HG03060 (cell line): ENCODE results near the gene RSF1.

Source experiments
- ATAC-seq: cut with Tn5 transposase; IDR thresholded peaks from one replicate; pipeline ENCODE4 v1.9.1; 2021; ENCODE audit warnings: low read depth, moderate number of reproducible peaks; ENCODE audit not compliant: unreplicated experiment

The RSF1 gene

GRCh38 chr11:77758331-77758730 is 62.2 kb downstream of the RSF1 start:
- no peak for ATAC-seq

DNA sequence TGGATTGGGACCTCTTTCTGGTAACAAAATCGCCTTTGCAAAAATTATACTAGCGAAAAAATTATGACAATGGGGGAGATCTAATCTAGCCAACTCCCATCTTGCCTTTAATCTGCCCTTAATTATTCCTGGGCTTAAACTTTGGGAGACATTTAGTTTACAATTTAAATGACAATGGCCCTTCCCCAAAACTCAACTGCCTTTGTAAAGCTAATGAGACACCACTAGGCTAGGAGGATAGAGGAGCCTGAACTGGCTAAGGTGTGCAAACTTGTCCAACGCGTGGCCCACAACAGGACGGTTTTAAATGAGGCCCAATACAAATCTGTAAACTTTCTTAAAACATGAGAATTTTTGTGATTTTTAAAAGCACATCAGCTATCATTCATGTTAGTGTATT is 67.3 kb downstream of the RSF1 start:
- ATAC-seq = no peak

- ATAC-seq = no peak
These were observed 68.0 kb downstream of the RSF1 start for GRCh38 chr11:77752516-77752915.

GRCh38 chr11:77750394-77751156 is 69.9 kb downstream of the RSF1 start:
- no peak for ATAC-seq

DNA sequence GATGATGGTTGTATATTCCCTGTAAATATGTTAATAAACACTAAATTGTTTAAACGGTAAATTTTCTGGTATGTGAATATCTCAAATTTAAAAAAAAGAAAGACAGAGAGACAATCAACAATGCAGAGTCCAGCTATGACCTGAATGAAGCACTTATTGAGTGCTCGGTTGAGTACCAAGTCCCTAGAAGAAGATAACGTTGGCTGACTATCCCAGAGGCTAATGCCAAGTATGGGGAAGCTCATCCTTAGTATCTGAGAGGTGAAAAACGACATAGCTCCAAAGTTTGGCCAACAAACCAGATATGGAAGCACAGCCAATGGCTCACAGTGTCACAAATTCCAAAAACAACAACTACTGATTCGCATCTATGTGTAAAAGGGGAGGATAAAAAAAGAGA is 71.3 kb downstream of the RSF1 start:
- ATAC-seq = no peak

GRCh38 chr11:77748266-77748665 is 72.3 kb downstream of the RSF1 start:
- ATAC-seq = no peak

DNA sequence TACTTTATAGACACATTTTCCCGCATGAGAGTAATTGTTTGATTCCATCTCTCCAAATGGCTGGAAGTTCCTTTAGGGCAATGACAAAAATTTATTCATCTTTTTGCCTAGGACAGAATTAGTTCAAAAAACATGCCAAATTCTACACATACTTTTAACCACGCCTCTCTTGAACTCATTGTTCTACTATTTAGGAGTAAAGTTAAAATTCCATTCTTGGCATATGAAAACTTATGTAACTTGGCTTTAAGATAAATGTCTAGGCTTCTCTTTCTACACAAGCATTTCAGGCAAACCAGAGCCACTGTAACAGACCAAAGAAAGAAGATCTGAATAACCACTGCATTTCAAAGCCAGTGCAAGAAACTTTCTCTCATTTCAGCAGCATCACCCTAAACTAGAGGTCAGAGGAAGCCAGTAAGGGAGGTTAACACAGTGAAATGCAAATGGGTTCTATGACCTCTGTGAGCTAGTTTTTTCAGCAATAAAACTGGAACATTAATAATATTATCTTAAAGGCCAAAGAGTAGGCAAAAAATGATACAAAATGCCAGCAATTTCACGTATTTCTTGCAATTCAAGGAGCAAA is 73.0 kb downstream of the RSF1 start:
- ATAC-seq = no peak

GRCh38 chr11:77736473-77736872 is 84.0 kb downstream of the RSF1 start:
- ATAC-seq = no peak

DNA sequence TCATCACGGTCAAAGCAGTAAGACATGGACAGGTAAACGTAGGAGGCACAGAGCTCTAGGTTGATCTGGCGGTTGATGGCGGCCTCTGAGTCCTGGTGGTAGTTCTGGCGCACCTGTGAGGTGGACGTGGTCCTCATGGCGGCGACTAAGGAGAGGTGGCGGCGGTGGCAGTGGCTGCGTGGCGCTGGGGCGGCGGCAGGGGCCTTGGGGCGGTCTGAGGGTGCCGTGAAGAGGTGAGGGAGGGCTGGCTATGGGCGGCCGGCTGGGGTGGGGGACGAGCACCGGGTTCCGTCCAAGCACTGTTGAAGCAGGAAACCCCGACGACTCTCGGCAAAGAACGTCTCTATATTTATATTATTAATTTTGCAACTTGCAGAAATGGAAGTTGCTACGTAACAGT is 85.6 kb downstream of the RSF1 start:
- no peak for ATAC-seq

- ATAC-seq = no peak
These were observed 88.4 kb downstream of the RSF1 start for GRCh38 chr11:77732143-77732542.

DNA sequence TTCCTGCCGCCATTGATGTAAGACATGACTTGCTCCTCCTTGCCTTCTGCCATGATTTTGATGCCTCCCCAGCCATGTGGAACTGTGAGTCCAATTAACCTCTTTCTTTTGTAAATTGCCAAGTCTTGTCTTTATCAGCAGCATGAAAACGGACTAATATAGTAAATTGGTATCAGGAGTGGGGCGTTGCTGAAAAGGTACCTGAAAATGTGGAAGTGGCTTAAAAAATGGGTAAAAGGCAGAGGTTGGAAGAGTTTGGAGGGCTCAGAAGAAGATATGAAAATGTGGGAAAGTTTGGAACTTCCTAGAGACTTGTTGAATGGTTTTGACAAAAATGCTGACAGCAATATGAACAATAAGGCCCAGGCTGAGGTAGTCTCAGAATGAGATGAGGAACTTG is 89.7 kb downstream of the RSF1 start:
- ATAC-seq = no peak

GRCh38 chr11:77729063-77729462 is 91.5 kb downstream of the RSF1 start:
- no peak for ATAC-seq

GRCh38 chr11:77728203-77728786 is 92.2 kb downstream of the RSF1 start:
- no peak for ATAC-seq

DNA sequence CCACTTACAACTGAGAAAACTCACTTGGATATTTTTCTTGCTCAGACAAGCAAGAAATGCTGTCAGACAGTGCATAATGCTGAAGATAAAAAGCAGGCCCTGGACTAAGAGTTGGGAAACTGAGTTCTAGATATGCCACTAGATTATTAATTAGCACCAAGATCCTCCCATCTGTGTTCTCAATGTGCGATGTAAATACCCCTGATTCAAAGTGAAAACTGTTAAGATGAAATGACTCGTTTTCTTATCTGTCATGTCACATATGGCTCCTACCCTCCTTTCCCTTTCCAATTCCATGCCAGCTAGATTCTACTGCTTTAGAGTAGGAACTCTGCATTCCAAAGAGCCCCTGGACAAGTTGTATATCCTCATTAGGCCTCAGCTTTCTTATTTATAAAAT is 94.0 kb downstream of the RSF1 start:
- ATAC-seq = no peak

DNA sequence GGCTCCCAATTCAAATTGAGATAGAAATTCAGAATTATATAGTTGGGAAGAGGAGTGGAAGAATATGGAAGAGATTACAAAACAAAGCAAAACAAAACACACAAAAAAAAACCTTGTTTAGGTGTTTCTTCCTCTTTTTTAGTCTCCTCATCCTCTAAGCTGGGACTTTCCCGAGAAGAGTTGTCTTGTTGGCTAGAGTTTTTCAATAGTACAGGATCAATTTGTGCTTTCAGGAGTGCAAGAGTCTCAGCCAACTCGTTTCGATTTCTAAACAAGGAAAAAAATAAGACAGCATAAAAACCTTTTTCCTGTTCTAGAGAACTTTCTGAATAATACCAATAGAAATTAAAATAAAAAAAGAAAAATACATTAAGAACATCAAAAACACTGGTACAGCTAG is 95.1 kb downstream of the RSF1 start:
- ATAC-seq = no peak

GRCh38 chr11:77724636-77725035 is 95.9 kb downstream of the RSF1 start:
- ATAC-seq = no peak

GRCh38 chr11:77723024-77723423 is 97.5 kb downstream of the RSF1 start:
- ATAC-seq = no peak

DNA sequence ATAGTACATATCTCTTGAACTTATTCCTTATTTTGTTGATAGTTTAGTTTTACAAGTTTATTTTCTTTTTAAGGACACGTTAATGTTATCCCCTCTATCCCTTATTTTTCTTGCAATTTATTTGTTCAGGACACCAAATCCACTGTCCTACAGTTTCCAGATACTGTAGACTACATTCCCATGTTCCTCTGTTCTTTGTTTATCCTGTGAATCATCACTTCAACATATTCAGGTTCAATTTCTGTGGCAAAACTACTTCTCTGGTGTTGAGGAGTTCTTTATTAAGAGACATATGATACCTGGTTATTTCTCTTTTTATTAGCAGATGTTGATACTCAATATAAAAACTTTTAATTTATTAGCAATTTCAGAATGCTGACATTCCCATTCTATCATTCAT is 110.2 kb downstream of the RSF1 start:
- no peak for ATAC-seq

GRCh38 chr11:77705876-77706579 is 114.5 kb downstream of the RSF1 start:
- no peak for ATAC-seq

GRCh38 chr11:77705195-77705875 is 115.2 kb downstream of the RSF1 start:
- ATAC-seq = no peak

GRCh38 chr11:77704029-77704428 is 116.5 kb downstream of the RSF1 start:
- no peak for ATAC-seq
